Renal cortical epithelial cell (primary cell): Measurements from ENCODE around the gene LINGO4. TPM values are rescaled to one million over a fixed set of nuclear protein-coding genes. Genes with fewer than 3 reads are reported as not detected.
"Not testable (repeated sequence)": the region's sequence is repeated elsewhere in the genome, so short reads cannot be mapped to it uniquely, and the experiment has no call there.

Source experiments
- DNase-seq: peaks from one replicate; pipeline ENCODE4 v3.0.0-alpha.2; 2011; ENCODE audit warnings: low read depth
- total RNA-seq: library from RNA; depleted of rRNA; stranded (reverse); fragments of >200 nt; gene quantifications from 2 replicates; pipeline ENCODE4 v1.2.3, GENCODE V29; 2014

LINGO4 gene
- total RNA-seq, 1 donor from 2014 or later: under 0.01 TPM

GRCh38 chr1:151782741-151783140 is 22.5 kb downstream of the LINGO4 start:
- no peak for DNase-seq

GRCh38 chr1:151782026-151782425 is 23.2 kb downstream of the LINGO4 start:
- DNase-seq: not testable (repeated sequence)

- not testable (repeated sequence) for DNase-seq
Observed at GRCh38 chr1:151780736-151781135, 24.5 kb downstream of the LINGO4 start.

- DNase-seq: no peak
Observed at GRCh38 chr1:151779852-151780251, 25.4 kb downstream of the LINGO4 start.

- DNase-seq: no peak
Observed at GRCh38 chr1:151777317-151777716, 27.9 kb downstream of the LINGO4 start.

- DNase-seq: no peak
Observed at GRCh38 chr1:151776665-151777062, 28.6 kb downstream of the LINGO4 start.

GRCh38 chr1:151775894-151776664 is 29.1 kb downstream of the LINGO4 start:
- no peak for DNase-seq

GRCh38 chr1:151774256-151774922 is 30.8 kb downstream of the LINGO4 start:
- no peak for DNase-seq

- peak; percentile 97 for DNase-seq
Observed at GRCh38 chr1:151773702-151774101, 31.5 kb downstream of the LINGO4 start.

GRCh38 chr1:151769270-151769669 is 35.9 kb downstream of the LINGO4 start:
- DNase-seq: not testable (repeated sequence)

GRCh38 chr1:151768351-151769066 is 36.7 kb downstream of the LINGO4 start:
- DNase-seq: not testable (repeated sequence)

- DNase-seq: no peak
Observed at GRCh38 chr1:151763990-151764389, 41.2 kb downstream of the LINGO4 start.

GRCh38 chr1:151762941-151763921 is 42.0 kb downstream of the LINGO4 start, which contains the start of gene MRPL9:
TSS of gene MRPL9 (minus strand) at chr1:151763496. CDS start at chr1:151763479, 17 bp downstream.
- peak; percentile 38 for DNase-seq

GRCh38 chr1:151760597-151761385 is 44.4 kb downstream of the LINGO4 start:
- DNase-seq: peak; percentile 24

- DNase-seq: no peak
Observed at GRCh38 chr1:151759241-151759640, 46.0 kb downstream of the LINGO4 start.

GRCh38 chr1:151756291-151756690 is 48.9 kb downstream of the LINGO4 start:
- DNase-seq: peak; percentile 61
